K562 (cell line): Measurements from ENCODE around the gene JPH2. TPM values are rescaled to one million over a fixed set of nuclear protein-coding genes. Genes with fewer than 3 reads are reported as not detected.

Source experiments
- ARID3A ChIP-seq: IDR thresholded peaks from 2 replicates; pipeline ENCODE4 v1.6.1; 2012; ENCODE audit warnings: low read depth, low read length, improper control_type of control experiment, borderline replicate concordance
- ATF6 ChIP-seq: sonication (generic); formaldehyde crosslinking; IDR thresholded peaks from 2 replicates; pipeline ENCODE4 v1.4.0; 2020; ENCODE audit warnings: mild to moderate bottlenecking, missing genetic modification reagents
- CHAMP1 ChIP-seq: fragments of 450-650 bp; IDR thresholded peaks from 2 replicates; pipeline ENCODE4 v1.6.1; 2016; ENCODE audit warnings: mild to moderate bottlenecking
- DDX20 ChIP-seq: fragments of 450-650 bp; IDR thresholded peaks from 2 replicates; pipeline ENCODE4 v1.6.1; 2016; ENCODE audit warnings: missing genetic modification characterization, low read depth, mild to moderate bottlenecking, missing compliant biosample characterization, moderate library complexity
- EP300 ChIP-seq: IDR thresholded peaks from 2 replicates; pipeline ENCODE4 v1.6.1; 2012; ENCODE audit warnings: low read length, improper control_type of control experiment
- FOXA3 ChIP-seq, 2 experiments: fragments of 450-650 bp in 1 of 2; sonication (generic) in 1 of 2; formaldehyde crosslinking; IDR thresholded peaks in 1 of 2; conservative IDR thresholded peaks in 1 of 2; 2 replicates each; pipeline versions ENCODE4 v1.4.0 to v1.8.0; 2020 to 2022; ENCODE audit warnings: mild to moderate bottlenecking in 2 of 2, missing genetic modification reagents in 1 of 2
- MAZ ChIP-seq, 2 experiments: fragments of 450-650 bp in 1 of 2; sonication (generic) in 1 of 2; formaldehyde crosslinking; IDR thresholded peaks in 1 of 2; conservative IDR thresholded peaks in 1 of 2; 2 replicates each; pipeline versions ENCODE4 v1.4.0 to v1.5.0; 2020; ENCODE audit warnings: mild to moderate bottlenecking in 1 of 2, missing genetic modification reagents in 1 of 2
- MCM2 ChIP-seq: fragments of 450-650 bp; IDR thresholded peaks from 2 replicates; pipeline ENCODE4 v1.6.1; 2017; ENCODE audit warnings: low read depth, mild to moderate bottlenecking
- NCOA2 ChIP-seq, 2 experiments: fragments of 450-650 bp; IDR thresholded peaks; 2 replicates each; pipeline ENCODE4 v1.6.1; 2018; ENCODE audit warnings: mild to moderate bottlenecking in 2 of 2, moderate library complexity in 1 of 2; ENCODE audit not compliant: partially characterized antibody in 2 of 2
- OTX1 ChIP-seq: fragments of 450-650 bp; formaldehyde crosslinking; IDR thresholded peaks from 2 replicates; pipeline ENCODE4 v1.4.0; 2022; ENCODE audit warnings: mild to moderate bottlenecking
- PRPF4 ChIP-seq: fragments of 200-400 bp; formaldehyde crosslinking; IDR thresholded peaks from one replicate; pipeline ENCODE4 v1.6.1; 2017; ENCODE audit warnings: low read length, low read depth, mild to moderate bottlenecking; ENCODE audit not compliant: insufficient read depth, poor library complexity, severe bottlenecking
- PTTG1 ChIP-seq: fragments of 450-650 bp; IDR thresholded peaks from 2 replicates; pipeline ENCODE4 v1.6.1; 2016; ENCODE audit warnings: low read depth, mild to moderate bottlenecking, missing genetic modification characterization, missing compliant biosample characterization
- PYGO2 ChIP-seq: fragments of 450-650 bp; IDR thresholded peaks from 2 replicates; pipeline ENCODE4 v1.6.1; 2016; ENCODE audit warnings: mild to moderate bottlenecking, missing genetic modification characterization, moderate library complexity, missing compliant biosample characterization
- SMARCA4 ChIP-seq: fragments of 450-650 bp; IDR thresholded peaks from 2 replicates; pipeline ENCODE4 v1.6.1; 2016
- SP1 ChIP-seq: sonication (generic); formaldehyde crosslinking; IDR thresholded peaks from 2 replicates; pipeline ENCODE4 v1.8.1; 2022; ENCODE audit warnings: mild to moderate bottlenecking, missing genetic modification reagents
- ZFP91 ChIP-seq: sonication (generic); formaldehyde crosslinking; IDR thresholded peaks from 2 replicates; pipeline ENCODE4 v1.8.0; 2022; ENCODE audit warnings: mild to moderate bottlenecking, missing genetic modification reagents
- ZKSCAN1 ChIP-seq: fragments of 150-350 bp; IDR thresholded peaks from 2 replicates; pipeline ENCODE4 v1.6.1; 2016; ENCODE audit warnings: low read depth, low read length
- ZNF311 ChIP-seq: fragments of 250-450 bp; sonication (Bioruptor Pico); IDR thresholded peaks from 2 replicates; pipeline ENCODE4 v1.4.0; 2020; ENCODE audit warnings: mild to moderate bottlenecking, moderate library complexity
- ZNF766 ChIP-seq: fragments of 200-800 bp; sonication (Bioruptor generic); conservative IDR thresholded peaks from 2 replicates; pipeline ENCODE4 v1.6.1; 2016; ENCODE audit warnings: missing genetic modification characterization, missing compliant biosample characterization
- polyA plus RNA-seq, 8 experiments: library from polyadenylated mRNA; depleted of rRNA in 4 of 8; stranded (reverse) in 5 of 8; unstranded in 3 of 8; fragments of >200 nt; fragmentation: Nextera tagmentation in 2 of 8; fragmentation: Illumina TruSeq in 1 of 8; extraction: Ambion mirVana in 2 of 8; extraction: Trizol in 1 of 8; gene quantifications; 2 replicates each; pipeline versions ENCODE4 v1.2.1 to v1.2.3, GENCODE V29; 2011 to 2014; ENCODE audit warnings: inconsistent platforms in 1 of 8, missing spikeins in 1 of 8
- total RNA-seq, 7 experiments: library from RNA; depleted of rRNA in 6 of 7; stranded (reverse); fragments of >200 nt in 6 of 7; fragmentation: Illumina TruSeq in 2 of 7; extraction: Trizol in 2 of 7; gene quantifications; 2 replicates each; pipeline versions ENCODE4 v1.2.1 to v1.2.3, GENCODE V29; 2011 to 2021; ENCODE audit warnings: low replicate concordance in 1 of 7

The JPH2 gene
- total and polyA plus RNA-seq, 9 of the 15 experiments (the other 6 are each of a cell fraction or from before 2014, with no cell fraction given): not detected

- no peak for TF ChIP-seq FOXA3 (CRISPR knock-in tag; conservative IDR thresholded peaks at IDR 0.05 in 1 of 2, IDR thresholded peaks at IDR 0.05 in 1 of 2)
- no peak for TF ChIP-seq ATF6 (CRISPR knock-in tag)
- TF ChIP-seq PTTG1 (tag): no peak
- no peak for TF ChIP-seq ZNF766 (CRISPR knock-in tag)
- TF ChIP-seq SP1 (CRISPR knock-in tag): peak; percentile 87
- TF ChIP-seq ARID3A: no peak
- TF ChIP-seq ZFP91 (CRISPR knock-in tag): no peak
- TF ChIP-seq OTX1: 0 out of 2 replicates have a peak, but pooled peaks have one; percentile 69
- no peak for TF ChIP-seq DDX20 (tag)
- peak; percentile 76 to 79 for TF ChIP-seq MAZ (CRISPR knock-in tag; conservative IDR thresholded peaks at IDR 0.05 in 1 of 2, IDR thresholded peaks at IDR 0.05 in 1 of 2)
- TF ChIP-seq EP300: peak; percentile 60; the same call in 1 of the 2 replicates
- TF ChIP-seq CHAMP1: no peak
- TF ChIP-seq ZKSCAN1: no peak
- TF ChIP-seq NCOA2 (IDR thresholded peaks at IDR 0.05; ENCODE audit: partially characterized antibody in 2 of 2): no peak
- TF ChIP-seq PRPF4: no peak
- no peak for TF ChIP-seq MCM2
- no peak for TF ChIP-seq ZNF311 (CRISPR knock-in tag)
- no peak for TF ChIP-seq PYGO2 (tag)
- TF ChIP-seq SMARCA4: no peak
Measured at GRCh38 chr20:44210406-44211176, 23.6 kb upstream of the JPH2 start, which contains the start of gene OSER1 (continued).
